Prostate gland (tissue), 2 donors: ENCODE measurements around the gene HIGD1A.

Experiments used
- POLR2A ChIP-seq: fragments of 450-650 bp; IDR thresholded peaks from one replicate; pipeline ENCODE4 v1.6.1; 2016; ENCODE audit warnings: antibody characterized with exemption, mild to moderate bottlenecking
- TF ChIP-seq, protein P1 (sequence below), 4 experiments: fragments of 200-600 bp in 2 of 4; fragments of 450-650 bp in 2 of 4; sonication (generic) in 2 of 4; IDR thresholded peaks; 1 replicate in 3 of 4; 2 replicates in 1 of 4; pipeline ENCODE4 v1.5.1; 2016 to 2019; ENCODE audit warnings: antibody characterized with exemption in 4 of 4, mild to moderate bottlenecking in 2 of 4, moderate library complexity in 2 of 4

DNA sequence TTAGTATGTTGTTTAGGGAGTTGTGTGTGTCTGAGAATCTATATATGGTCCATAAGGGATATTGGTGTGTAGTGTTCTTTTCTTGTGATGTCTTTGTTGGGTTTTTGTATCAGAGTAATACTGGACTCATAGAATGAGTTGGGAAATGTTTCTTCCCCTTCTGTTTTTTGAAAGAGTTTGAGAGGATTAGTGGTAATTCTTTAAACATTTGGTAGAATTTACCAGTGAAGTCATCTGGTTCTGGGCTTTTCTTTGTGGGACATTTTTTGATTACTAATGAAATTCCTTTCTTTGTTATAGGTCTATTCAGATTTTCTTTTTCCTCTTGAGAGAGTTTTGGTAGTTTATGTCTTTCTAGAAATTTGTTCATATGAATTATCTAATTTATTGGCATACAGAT lies 21.9 kb upstream of the HIGD1A start:
- TF ChIP-seq, protein P1, sequence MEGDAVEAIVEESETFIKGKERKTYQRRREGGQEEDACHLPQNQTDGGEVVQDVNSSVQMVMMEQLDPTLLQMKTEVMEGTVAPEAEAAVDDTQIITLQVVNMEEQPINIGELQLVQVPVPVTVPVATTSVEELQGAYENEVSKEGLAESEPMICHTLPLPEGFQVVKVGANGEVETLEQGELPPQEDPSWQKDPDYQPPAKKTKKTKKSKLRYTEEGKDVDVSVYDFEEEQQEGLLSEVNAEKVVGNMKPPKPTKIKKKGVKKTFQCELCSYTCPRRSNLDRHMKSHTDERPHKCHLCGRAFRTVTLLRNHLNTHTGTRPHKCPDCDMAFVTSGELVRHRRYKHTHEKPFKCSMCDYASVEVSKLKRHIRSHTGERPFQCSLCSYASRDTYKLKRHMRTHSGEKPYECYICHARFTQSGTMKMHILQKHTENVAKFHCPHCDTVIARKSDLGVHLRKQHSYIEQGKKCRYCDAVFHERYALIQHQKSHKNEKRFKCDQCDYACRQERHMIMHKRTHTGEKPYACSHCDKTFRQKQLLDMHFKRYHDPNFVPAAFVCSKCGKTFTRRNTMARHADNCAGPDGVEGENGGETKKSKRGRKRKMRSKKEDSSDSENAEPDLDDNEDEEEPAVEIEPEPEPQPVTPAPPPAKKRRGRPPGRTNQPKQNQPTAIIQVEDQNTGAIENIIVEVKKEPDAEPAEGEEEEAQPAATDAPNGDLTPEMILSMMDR (IDR thresholded peaks at IDR 0.05): no peak
- no peak for TF ChIP-seq POLR2A
